Measurements from ENCODE around the gene EEIG1.

GRCh38 chr9:127963041-127963358 lies 17.8 kb downstream of the EEIG1 start:
- TF ChIP-seq CTCF (IDR thresholded peaks at IDR 0.05), result no peak
- TF ChIP-seq EZH2 (IDR thresholded peaks at IDR 0.05; ENCODE audit: borderline replicate concordance, insufficient read depth, low read depth, low read length, poor library complexity, severe bottlenecking), result no peak

Measured in B cell (primary cell).